Astrocyte of the spinal cord (primary cell): ENCODE measurements around the gene HUNK.

Experiments used
- DNase-seq: peaks from one replicate; pipeline ENCODE4 v3.0.0; 2011; ENCODE audit warnings: low read depth, low spot score
- H3K4me3 ChIP-seq: 2 replicates; pipeline ENCODE4 v1.5.1; 2011; ENCODE audit warnings: low read depth, mild to moderate bottlenecking, low read length, moderate library complexity
- CTCF ChIP-seq: IDR thresholded peaks from 2 replicates; pipeline ENCODE4 v1.5.1; 2012; ENCODE audit warnings: low read depth, mild to moderate bottlenecking, low read length, inconsistent platforms
- in situ Hi-C: cut with HindIII; loops from 2 replicates; pipeline ENCODE4 v1.10.0; 2017; ENCODE audit warnings: low sequenced_read_pairs

HUNK gene

GRCh38 chr21:31893851-31894415 is 21.1 kb downstream of the HUNK start:
- in situ Hi-C loops: no loop called here
- DNase-seq: no peak
- no peak overlapping the region for H3K4me3 ChIP-seq
- TF ChIP-seq CTCF: no peak

DNA sequence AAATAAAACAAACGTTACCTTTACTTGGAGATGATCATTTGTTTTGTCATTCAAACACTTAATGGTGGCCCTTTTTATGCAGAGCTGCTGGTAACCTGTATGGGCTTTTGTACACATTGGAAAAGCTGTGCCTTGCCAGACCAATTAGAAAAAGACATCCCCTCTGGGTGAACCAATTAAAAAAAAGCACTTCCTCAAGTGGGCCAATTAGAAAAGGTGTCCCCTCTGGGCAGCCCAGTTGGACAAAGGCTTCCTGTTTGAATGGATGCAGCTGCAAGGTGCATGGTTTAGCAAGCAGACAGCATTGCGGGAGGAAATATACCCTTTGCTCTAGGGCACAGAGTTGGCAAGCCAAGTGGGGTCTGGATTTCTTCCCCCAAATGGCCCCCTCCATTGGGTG is 21.6 kb downstream of the HUNK start:
- no peak for DNase-seq
- TF ChIP-seq CTCF: no peak

DNA sequence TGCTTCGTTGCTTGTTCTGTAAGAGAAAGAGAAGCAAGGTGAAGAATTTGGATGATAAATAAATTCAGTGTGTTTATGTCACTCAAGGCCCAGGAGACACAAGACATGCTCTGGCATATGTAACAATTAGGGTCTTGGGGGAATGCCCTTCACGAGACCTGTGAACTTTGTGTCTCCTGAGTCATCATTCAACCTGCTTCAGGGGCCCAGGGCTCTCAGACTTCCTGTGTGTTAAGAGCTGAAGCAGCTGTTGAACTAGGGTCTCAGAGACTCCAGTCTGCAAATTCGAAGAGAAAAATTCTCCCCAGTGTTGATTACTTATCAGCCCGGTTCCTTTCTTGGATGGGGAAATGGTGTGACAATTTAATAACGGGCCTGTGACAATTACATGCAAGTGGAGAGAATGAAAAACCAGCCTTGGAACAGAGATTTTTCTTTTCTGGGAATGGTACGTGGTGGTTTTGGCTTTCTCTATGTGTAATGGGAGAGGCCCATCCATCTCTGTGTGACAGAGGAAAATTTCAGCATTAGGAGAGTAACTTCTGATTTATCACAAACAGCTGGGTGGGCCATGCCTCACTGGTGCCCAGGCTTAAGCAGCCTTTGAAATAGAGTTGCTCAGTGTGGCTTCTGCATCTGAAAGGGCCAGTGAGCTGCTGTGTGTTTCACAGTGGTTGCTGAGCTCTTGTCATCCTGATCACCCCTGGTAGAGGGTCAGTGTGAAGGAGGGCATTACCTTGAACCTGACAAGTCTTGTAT is 22.4 kb downstream of the HUNK start:
- no peak overlapping the region for H3K4me3 ChIP-seq
- TF ChIP-seq CTCF: no peak
- no peak for DNase-seq
- in situ Hi-C loops: no loop called here

More for the DNA sequence above, 21.6 kb downstream of the HUNK start:
- in situ Hi-C loops: no loop called here
- H3K4me3 ChIP-seq: no peak overlapping the region

GRCh38 chr21:31896019-31896418 is 23.2 kb downstream of the HUNK start:
- DNase-seq: no peak
- in situ Hi-C loops: no loop called here
- H3K4me3 ChIP-seq: no peak overlapping the region
- TF ChIP-seq CTCF: no peak

DNA sequence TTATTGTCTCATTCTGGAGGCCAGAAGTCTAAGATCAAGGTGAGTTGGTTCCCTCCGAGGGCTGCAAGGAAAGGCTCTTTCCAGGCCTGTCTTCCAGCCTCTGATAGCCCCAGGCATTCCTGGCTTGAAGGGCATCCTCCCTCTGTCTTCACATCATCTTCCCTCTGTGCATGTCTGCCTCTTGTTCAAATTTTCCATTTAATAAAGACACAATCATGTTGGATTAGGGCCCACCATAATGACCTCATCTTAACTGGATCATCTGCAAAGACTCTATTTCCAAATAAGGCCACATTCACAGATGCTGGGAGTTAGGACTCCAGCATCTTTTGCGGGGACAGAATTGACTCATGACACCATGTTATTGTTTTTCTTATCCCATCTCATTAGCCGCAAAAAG is 24.5 kb downstream of the HUNK start:
- in situ Hi-C loops: no loop called here
- H3K4me3 ChIP-seq: no peak overlapping the region
- no peak for DNase-seq
- no peak for TF ChIP-seq CTCF

DNA sequence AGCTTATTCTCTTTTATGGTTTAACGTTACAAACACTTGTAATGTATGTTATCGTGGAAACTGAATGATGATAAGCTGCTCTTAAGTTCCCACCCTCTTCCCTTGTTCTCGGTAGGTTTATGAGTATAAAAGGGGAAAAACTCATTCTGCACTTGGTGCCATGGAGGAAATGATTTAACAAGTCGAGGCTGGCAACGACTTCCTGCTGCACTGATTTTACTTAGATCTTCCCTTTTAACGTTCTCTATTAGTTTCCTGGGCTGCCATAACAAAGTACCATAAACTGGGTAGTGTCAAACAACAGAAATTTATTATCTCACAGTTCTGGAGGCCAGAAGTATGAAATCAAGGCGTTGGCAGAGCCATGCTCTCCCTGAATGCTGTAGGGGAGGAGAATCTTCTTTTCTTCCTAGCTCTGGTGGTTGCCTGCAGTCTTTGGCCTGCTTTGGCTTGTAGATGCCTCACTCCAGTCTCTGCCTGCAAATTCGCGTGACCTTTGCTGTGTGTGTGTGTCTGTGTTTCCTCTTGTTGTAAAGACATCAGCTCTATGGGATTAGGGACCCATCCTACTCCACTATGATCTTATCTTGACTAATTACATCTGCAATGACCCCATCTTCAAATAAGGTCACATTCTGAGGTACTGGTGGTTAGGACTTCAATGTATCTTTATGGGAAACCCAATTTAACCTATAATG is 26.3 kb downstream of the HUNK start:
- no peak for TF ChIP-seq CTCF
- no peak for DNase-seq
- H3K4me3 ChIP-seq: no peak overlapping the region
- in situ Hi-C loops: no loop called here
